ENCODE data around the gene MAP6.

Gene MAP6

DNA sequence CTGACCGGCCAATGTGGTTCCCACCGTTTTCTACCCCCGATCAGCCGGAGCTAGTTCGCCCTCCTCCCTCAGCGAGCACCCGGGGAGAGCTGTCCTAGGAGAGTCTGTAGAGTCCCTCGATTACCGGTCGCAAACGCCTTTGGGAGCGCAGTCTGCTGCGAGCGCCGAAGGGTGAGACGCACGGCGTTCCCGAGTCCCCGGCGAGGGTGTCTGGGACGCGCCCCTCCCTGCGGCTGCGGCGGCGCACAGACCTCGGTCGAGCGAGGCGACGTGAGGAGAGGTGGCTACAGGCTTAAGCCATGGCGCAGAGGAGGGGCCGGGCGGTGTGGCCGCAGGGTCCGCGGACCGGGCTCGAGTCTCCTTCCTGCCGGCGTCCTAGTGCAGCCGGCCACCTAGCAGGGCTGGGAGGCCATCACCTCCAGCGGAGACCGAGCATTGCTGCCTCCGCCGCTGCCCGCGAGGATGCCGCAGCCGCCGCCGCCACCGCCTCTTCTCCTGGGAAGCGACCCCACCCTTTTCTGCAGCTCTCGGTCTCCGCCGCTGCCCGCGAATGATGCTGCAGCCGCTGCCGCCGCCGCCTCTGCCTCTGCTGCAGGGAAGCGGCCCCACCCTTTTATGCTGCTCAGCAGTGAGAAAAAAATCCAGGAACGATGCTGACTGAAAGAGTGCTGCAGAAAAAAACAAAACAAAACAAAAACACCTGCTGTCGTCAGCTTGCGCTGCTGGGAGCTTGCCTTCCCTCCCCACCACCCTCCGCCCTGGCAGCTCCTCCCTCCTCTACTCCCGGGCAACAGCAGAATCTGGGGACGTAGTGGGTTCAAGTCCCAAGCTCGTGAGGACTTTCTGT lies at the start of gene MAP6:
MAP6 (minus strand) TSS at position 588 of the 847 bp plus-strand sequence. CDS start 669 bp downstream, outside the sequence.
- Histone ChIP-seq H3K4me3 (ENCODE audit: low read depth, low read length) (peak within 1 kb of the TSS; percentile 58), H3K9ac (ENCODE audit: low read depth, low read length) (no peak within 1 kb of the TSS), H3K9me3 (ENCODE audit: control insufficient read depth, insufficient read depth, low read length) (no peaks in the 10 kb centered on the region), H3K27me3 (ENCODE audit: control insufficient read depth, insufficient read depth, low read length) (peaks cover 76% of the 10 kb centered on the region), H3K4me1 (ENCODE audit: control insufficient read depth, insufficient read depth, low read length) (peaks cover 7% of the 10 kb centered on the region), H3K36me3 (ENCODE audit: control insufficient read depth, insufficient read depth, low read length) (no peaks in the 10 kb centered on the region)

DNA sequence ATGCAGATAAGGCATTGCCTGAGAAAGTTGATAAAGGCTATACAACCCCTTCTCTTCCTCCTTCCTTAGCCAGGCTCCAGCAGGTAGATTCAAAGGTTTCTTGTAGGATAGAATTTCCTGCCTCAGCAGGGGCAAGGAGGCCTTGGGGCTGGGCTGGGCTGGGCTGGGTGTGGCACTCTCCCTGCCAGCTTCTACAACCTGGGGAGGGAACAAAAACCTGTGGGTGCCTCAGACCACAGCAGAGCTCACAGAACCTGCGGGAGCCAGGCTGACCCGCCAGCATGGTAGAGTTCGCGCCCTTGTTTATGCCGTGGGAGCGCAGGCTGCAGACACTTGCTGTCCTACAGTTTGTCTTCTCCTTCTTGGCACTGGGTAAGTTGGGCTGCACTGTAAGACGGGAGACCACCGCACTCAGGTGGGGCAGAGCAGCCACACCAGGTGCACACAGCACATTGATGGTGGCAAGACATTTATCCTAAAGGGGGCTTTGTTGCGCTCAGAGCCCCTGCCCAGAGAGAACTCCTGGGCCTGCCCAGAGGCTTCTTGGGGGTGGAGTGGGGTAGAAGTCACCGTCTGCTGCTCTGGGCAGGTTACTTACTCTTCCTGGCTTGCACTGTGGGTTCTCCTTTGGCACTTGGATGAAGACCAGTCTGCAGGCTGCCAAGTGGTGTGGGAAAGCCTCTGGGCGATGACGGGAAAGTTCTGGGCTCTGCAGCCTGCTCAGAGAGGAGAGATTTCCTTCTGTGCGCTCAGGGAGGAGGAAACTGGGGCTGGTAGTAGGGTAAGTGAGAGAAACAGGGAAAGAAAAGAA lies 49.0 kb upstream of the MAP6 start, which contains the start of gene MOGAT2:
MOGAT2 (plus strand) TSS at position 231 of the 811 bp plus-strand sequence; CDS start at position 282, 51 bp downstream.
- Histone ChIP-seq H3K4me1 (ENCODE audit: control insufficient read depth, insufficient read depth, low read length) (peaks cover 3% of the 10 kb centered on the region), H3K9ac (ENCODE audit: low read depth, low read length) (no peak within 1 kb of the TSS), H3K4me3 (ENCODE audit: low read depth, low read length) (no peak within 1 kb of the TSS), H3K36me3 (ENCODE audit: control insufficient read depth, insufficient read depth, low read length) (no peaks in the 10 kb centered on the region), H3K27me3 (ENCODE audit: control insufficient read depth, insufficient read depth, low read length) (peaks cover 77% of the 10 kb centered on the region), H3K9me3 (ENCODE audit: control insufficient read depth, insufficient read depth, low read length) (no peaks in the 10 kb centered on the region)

DNA sequence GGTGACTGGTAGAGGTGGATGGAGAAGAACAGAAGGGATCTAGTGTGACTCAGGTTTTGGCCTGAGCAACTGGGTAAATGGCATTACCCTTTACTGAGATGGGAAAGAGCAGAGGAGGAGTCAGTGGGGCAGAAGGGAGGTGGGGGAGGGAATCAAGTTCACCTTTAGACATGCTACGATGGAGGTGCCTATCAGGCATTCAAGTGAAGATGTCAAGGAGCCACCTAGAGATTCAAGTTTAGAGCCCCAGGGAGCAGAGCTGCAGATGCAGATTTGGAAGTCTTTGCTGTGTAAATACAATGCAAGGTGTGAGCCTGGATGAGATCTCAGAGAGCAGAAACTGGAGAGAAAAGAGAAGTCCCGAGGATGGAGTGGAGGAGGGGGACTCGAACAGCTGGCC lies 47.8 kb upstream of the MAP6 start:
- Histone ChIP-seq H3K27me3 (ENCODE audit: control insufficient read depth, insufficient read depth, low read length) (peaks cover 81% of the 10 kb centered on the region), H3K9ac (ENCODE audit: low read depth, low read length) (no peak overlapping the region), H3K4me1 (ENCODE audit: control insufficient read depth, insufficient read depth, low read length) (peaks cover 3% of the 10 kb centered on the region), H3K4me3 (ENCODE audit: low read depth, low read length) (no peak overlapping the region), H3K9me3 (ENCODE audit: control insufficient read depth, insufficient read depth, low read length) (no peaks in the 10 kb centered on the region), H3K36me3 (ENCODE audit: control insufficient read depth, insufficient read depth, low read length) (no peaks in the 10 kb centered on the region)

DNA sequence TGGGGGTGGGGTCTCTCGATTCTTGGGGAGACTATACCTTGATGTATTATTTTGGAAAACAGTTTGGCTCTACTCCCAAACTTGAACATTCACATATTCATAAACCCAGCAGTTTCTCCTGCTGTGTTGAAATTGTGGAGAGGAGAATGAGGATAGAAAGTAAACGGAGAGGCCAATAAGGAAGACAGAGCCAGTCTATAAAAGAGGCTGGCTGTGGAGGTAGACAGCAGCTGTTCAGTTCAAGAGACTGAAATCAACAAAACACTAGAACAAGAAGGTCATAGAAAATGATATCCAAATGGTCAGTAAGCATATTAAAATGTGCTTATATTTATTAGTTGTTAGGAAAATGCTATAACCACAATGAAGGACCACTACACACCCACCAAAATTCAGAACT lies 46.9 kb upstream of the MAP6 start:
- H3K9ac ChIP-seq (ENCODE audit: low read depth, low read length), result no peak overlapping the region
- H3K9me3 ChIP-seq (ENCODE audit: control insufficient read depth, insufficient read depth, low read length), result no peaks in the 10 kb centered on the region
- no peaks in the 10 kb centered on the region for H3K36me3 ChIP-seq (ENCODE audit: control insufficient read depth, insufficient read depth, low read length)
- H3K4me1 ChIP-seq (ENCODE audit: control insufficient read depth, insufficient read depth, low read length), result peaks cover 3% of the 10 kb centered on the region
- no peak overlapping the region for H3K4me3 ChIP-seq (ENCODE audit: low read depth, low read length)
- peaks cover 84% of the 10 kb centered on the region for H3K27me3 ChIP-seq (ENCODE audit: control insufficient read depth, insufficient read depth, low read length)

DNA sequence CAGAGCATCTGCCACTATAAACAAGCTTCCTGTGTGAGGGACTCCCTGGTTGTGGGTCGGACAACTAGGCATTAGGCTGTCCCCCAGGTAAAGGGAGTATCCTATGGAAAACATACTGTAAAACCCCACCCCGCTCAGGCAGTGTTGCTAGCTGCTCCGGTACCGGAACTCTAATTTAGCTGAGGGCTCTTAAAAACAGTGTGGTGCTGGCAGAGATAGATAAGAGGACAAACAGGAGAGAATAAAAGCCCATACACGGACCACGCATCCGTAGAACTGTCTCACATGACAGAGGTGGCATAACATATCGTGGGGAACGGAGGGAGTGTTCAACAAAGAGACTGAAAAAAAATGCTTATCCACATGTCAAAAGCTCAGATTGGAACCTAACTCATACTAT lies 45.4 kb upstream of the MAP6 start:
- peaks cover 70% of the 10 kb centered on the region for H3K27me3 ChIP-seq (ENCODE audit: control insufficient read depth, insufficient read depth, low read length)
- no peak overlapping the region for H3K4me3 ChIP-seq (ENCODE audit: low read depth, low read length)

DNA sequence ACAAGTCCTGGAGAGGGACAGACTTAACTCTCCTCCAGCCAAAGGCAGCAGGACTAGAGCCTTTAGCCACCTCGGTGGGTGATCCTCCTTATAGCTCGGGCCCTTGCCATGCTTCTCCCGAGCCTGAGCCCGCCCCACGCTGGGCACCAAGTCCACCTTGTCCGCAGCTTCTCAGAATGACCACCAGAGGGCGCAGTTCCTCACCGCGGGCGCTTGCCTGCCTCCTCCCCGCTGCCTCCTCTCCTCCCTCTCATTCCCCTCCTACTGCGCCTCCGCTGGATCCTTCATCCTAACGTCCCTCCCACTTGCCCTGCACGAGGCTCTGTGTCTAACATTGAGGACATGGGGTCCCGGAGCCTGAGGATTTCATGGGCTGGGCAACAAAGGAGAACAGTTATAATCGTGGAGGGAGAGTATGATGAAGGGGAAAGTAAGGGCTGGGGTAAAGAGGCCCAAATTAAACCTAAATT lies 37.5 kb upstream of the MAP6 start:
- peaks cover 21% of the 10 kb centered on the region for H3K27me3 ChIP-seq (ENCODE audit: control insufficient read depth, insufficient read depth, low read length)
- no peak overlapping the region for H3K9ac ChIP-seq (ENCODE audit: low read depth, low read length)
- no peaks in the 10 kb centered on the region for H3K4me1 ChIP-seq (ENCODE audit: control insufficient read depth, insufficient read depth, low read length)
- no peak overlapping the region for H3K4me3 ChIP-seq (ENCODE audit: low read depth, low read length)
- no peaks in the 10 kb centered on the region for H3K36me3 ChIP-seq (ENCODE audit: control insufficient read depth, insufficient read depth, low read length)
- H3K9me3 ChIP-seq (ENCODE audit: control insufficient read depth, insufficient read depth, low read length), result no peaks in the 10 kb centered on the region

More for the DNA sequence above, 45.4 kb upstream of the MAP6 start:
- no peaks in the 10 kb centered on the region for H3K9me3 ChIP-seq (ENCODE audit: control insufficient read depth, insufficient read depth, low read length)
- H3K4me1 ChIP-seq (ENCODE audit: control insufficient read depth, insufficient read depth, low read length), result peaks cover 3% of the 10 kb centered on the region
- no peak overlapping the region for H3K9ac ChIP-seq (ENCODE audit: low read depth, low read length)
- no peaks in the 10 kb centered on the region for H3K36me3 ChIP-seq (ENCODE audit: control insufficient read depth, insufficient read depth, low read length)

DNA sequence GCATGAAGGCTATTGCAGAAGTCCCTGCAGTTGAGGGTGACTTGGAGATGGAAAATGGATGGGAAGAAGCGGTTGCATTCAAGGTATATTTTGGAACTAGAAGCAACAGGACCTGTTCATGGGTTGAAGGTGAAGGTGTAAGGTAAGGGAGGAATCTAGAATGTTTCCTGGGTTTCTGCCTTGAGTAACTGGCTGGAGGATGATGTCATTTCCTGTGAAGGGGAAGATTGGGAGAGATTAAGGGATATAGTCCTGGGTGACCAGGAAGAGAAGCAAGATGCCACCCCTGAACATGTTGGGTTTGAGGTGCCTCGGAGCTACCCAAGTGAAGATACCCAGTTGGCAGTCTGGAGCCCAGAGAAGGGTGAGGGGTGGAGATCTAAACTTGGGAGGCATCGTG lies 36.7 kb upstream of the MAP6 start:
- H3K9ac ChIP-seq (ENCODE audit: low read depth, low read length), result no peak overlapping the region
- no peaks in the 10 kb centered on the region for H3K9me3 ChIP-seq (ENCODE audit: control insufficient read depth, insufficient read depth, low read length)
- H3K27me3 ChIP-seq (ENCODE audit: control insufficient read depth, insufficient read depth, low read length), result peaks cover 18% of the 10 kb centered on the region
- no peaks in the 10 kb centered on the region for H3K36me3 ChIP-seq (ENCODE audit: control insufficient read depth, insufficient read depth, low read length)
- no peak overlapping the region for H3K4me3 ChIP-seq (ENCODE audit: low read depth, low read length)
- H3K4me1 ChIP-seq (ENCODE audit: control insufficient read depth, insufficient read depth, low read length), result no peaks in the 10 kb centered on the region

DNA sequence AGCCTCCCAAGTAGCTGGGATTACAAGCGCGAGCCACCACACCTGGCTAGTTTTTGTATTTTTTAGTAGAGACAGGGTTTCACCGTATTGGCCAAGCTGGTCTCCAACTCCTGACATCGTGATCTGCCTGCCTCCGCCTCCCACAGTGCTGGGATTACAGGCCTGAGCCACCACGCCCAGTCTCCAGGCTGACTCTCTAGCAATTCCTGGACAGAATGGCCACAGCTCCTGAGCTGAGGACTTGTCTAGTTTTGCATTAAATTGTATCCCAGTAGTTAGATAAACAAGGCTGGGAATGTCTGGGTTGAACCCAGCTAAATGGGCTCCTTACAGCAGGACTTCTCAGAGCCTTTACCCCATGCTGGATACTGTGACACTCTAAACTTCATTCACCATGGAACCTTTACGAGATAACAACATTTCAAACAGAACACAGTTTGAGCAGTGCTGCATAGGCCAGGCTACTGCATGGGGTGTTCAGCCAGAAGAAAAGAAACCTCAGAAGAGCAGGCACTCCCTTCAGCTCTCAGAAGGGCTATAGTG lies 34.9 kb upstream of the MAP6 start:
- no peak overlapping the region for H3K9ac ChIP-seq (ENCODE audit: low read depth, low read length)
- H3K4me3 ChIP-seq (ENCODE audit: low read depth, low read length), result no peak overlapping the region
- H3K9me3 ChIP-seq (ENCODE audit: control insufficient read depth, insufficient read depth, low read length), result no peaks in the 10 kb centered on the region
- H3K4me1 ChIP-seq (ENCODE audit: control insufficient read depth, insufficient read depth, low read length), result no peaks in the 10 kb centered on the region
- no peaks in the 10 kb centered on the region for H3K36me3 ChIP-seq (ENCODE audit: control insufficient read depth, insufficient read depth, low read length)
- peaks cover 18% of the 10 kb centered on the region for H3K27me3 ChIP-seq (ENCODE audit: control insufficient read depth, insufficient read depth, low read length)

DNA sequence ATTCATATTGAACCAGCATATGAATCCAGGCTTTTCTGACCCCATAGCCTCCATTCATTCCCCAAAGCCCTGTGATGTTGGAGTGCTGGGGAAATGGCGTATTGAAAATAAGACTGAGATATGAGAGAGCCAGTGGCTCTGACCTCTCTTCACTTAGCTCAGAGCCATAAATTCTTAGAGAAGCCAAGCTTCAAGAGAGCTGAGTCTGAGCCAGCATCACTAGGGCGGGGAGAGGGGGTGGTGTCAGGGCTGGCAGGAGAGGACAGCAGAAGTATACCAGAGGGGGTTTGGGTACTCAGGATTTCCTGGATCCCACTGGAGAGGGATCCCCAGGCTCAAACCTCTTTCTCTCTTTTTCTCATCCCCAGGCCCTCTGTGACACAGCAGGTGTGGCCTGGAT lies 32.1 kb upstream of the MAP6 start:
- Histone ChIP-seq H3K4me1 (ENCODE audit: control insufficient read depth, insufficient read depth, low read length) (no peaks in the 10 kb centered on the region), H3K9me3 (ENCODE audit: control insufficient read depth, insufficient read depth, low read length) (no peaks in the 10 kb centered on the region), H3K27me3 (ENCODE audit: control insufficient read depth, insufficient read depth, low read length) (peaks cover 7% of the 10 kb centered on the region), H3K4me3 (ENCODE audit: low read depth, low read length) (no peak overlapping the region), H3K36me3 (ENCODE audit: control insufficient read depth, insufficient read depth, low read length) (no peaks in the 10 kb centered on the region), H3K9ac (ENCODE audit: low read depth, low read length) (no peak overlapping the region)

DNA sequence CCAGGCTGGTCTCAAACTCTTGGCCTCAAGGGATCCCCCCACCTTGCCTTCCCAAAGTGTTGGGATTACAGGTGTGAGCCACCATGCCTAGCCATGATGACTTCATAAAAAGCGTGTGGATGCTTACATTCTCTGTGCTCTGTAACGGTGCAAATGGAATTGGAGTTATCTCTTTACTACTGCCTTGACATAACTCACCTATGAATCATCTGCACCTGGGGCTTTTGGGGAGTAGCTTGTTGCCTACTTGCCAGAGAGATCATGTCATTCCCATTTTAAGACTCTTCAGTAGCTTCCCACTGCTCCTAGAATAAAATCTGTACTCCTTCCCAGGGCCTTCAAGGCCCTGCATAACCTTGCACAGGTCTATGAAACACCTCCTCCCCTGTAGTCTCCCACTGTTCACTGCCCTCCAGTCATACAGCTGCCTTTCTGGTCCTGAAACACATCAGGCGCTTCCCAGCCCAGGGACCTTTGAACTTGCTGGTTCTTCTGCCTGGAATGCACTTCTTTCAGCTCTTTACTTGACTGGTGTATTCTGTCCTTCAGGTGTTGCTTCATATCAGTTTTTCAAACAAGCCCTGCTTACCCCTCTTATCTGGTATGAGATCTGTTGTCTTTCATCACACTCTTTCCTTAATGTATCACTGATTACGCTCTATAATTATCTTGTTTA lies 29.2 kb upstream of the MAP6 start:
- Histone ChIP-seq H3K4me1 (ENCODE audit: control insufficient read depth, insufficient read depth, low read length) (no peaks in the 10 kb centered on the region), H3K9ac (ENCODE audit: low read depth, low read length) (no peak overlapping the region), H3K4me3 (ENCODE audit: low read depth, low read length) (no peak overlapping the region), H3K27me3 (ENCODE audit: control insufficient read depth, insufficient read depth, low read length) (no peaks in the 10 kb centered on the region), H3K9me3 (ENCODE audit: control insufficient read depth, insufficient read depth, low read length) (no peaks in the 10 kb centered on the region), H3K36me3 (ENCODE audit: control insufficient read depth, insufficient read depth, low read length) (no peaks in the 10 kb centered on the region)

DNA sequence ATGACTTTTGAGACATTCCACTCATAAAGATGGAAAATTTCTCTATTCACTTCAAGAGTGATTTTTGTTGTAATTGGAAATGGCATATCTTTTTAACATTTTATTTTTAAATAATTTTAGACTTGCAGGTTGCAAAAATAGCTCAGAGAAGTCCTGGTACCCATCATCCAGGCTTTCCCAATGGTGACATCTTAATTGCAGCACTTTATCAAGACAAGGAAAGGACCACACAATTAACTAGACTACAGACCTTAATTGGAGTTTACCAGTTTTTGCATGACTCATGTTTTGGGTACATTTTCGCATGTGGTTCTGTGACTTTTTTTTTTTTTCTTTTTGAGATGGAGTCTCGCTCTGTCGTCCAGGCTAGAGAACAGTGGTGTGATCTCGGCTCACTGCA lies 23.0 kb upstream of the MAP6 start:
- Histone ChIP-seq H3K9ac (ENCODE audit: low read depth, low read length) (no peak overlapping the region), H3K36me3 (ENCODE audit: control insufficient read depth, insufficient read depth, low read length) (no peaks in the 10 kb centered on the region), H3K4me3 (ENCODE audit: low read depth, low read length) (no peak overlapping the region), H3K9me3 (ENCODE audit: control insufficient read depth, insufficient read depth, low read length) (no peaks in the 10 kb centered on the region), H3K4me1 (ENCODE audit: control insufficient read depth, insufficient read depth, low read length) (no peaks in the 10 kb centered on the region), H3K27me3 (ENCODE audit: control insufficient read depth, insufficient read depth, low read length) (peaks cover 2% of the 10 kb centered on the region)

Data from iPS-15b (cell line).